ENCODE data around the gene TDRD3.

TDRD3 gene

GRCh38 chr13:60463787-60464186 is 66.8 kb downstream of the TDRD3 start:
- DNase-seq = no peak

GRCh38 chr13:60467098-60467497 is 70.1 kb downstream of the TDRD3 start:
- no peak for DNase-seq

GRCh38 chr13:60479273-60479672 is 82.3 kb downstream of the TDRD3 start:
- DNase-seq = no peak

GRCh38 chr13:60482012-60482411 is 85.0 kb downstream of the TDRD3 start:
- no peak for DNase-seq

- DNase-seq = no peak
Measured at GRCh38 chr13:60484865-60485264, 87.8 kb downstream of the TDRD3 start.

- no peak for DNase-seq
Measured at GRCh38 chr13:60491531-60491930, 94.5 kb downstream of the TDRD3 start.

GRCh38 chr13:60492187-60492586 is 95.2 kb downstream of the TDRD3 start:
- DNase-seq = no peak

- no peak for DNase-seq
Measured at GRCh38 chr13:60494296-60494695, 97.3 kb downstream of the TDRD3 start.

- no peak for DNase-seq
Measured at GRCh38 chr13:60501236-60501635, 104.2 kb downstream of the TDRD3 start.

GRCh38 chr13:60509601-60510386 is 112.8 kb downstream of the TDRD3 start:
- DNase-seq = no peak

GRCh38 chr13:60511637-60512036 is 114.6 kb downstream of the TDRD3 start:
- no peak for DNase-seq

- DNase-seq = no peak
Measured at GRCh38 chr13:60514891-60515290, 117.9 kb downstream of the TDRD3 start.

GRCh38 chr13:60519496-60519895 is 122.5 kb downstream of the TDRD3 start:
- no peak for DNase-seq

- DNase-seq = no peak
Measured at GRCh38 chr13:60520902-60521569, 124.0 kb downstream of the TDRD3 start.

GRCh38 chr13:60538566-60538965 is 141.5 kb downstream of the TDRD3 start:
- no peak for DNase-seq

GRCh38 chr13:60540276-60540675 is 143.3 kb downstream of the TDRD3 start:
- no peak for DNase-seq

- DNase-seq = no peak
Measured at GRCh38 chr13:60562096-60562780, 165.2 kb downstream of the TDRD3 start.

GRCh38 chr13:60571571-60571970 is 174.6 kb downstream of the TDRD3 start:
- DNase-seq = no peak

GRCh38 chr13:60572003-60572798 is 175.2 kb downstream of the TDRD3 start:
- DNase-seq = no peak

GRCh38 chr13:60572855-60573254 is 175.8 kb downstream of the TDRD3 start:
- no peak for DNase-seq

GRCh38 chr13:60574735-60575134 is 177.7 kb downstream of the TDRD3 start:
- DNase-seq = no peak

GRCh38 chr13:60575142-60575541 is 178.1 kb downstream of the TDRD3 start:
- DNase-seq = no peak

- DNase-seq = no peak
Measured at GRCh38 chr13:60577761-60578160, 180.7 kb downstream of the TDRD3 start.

Data from eye (tissue), 1 donor.